HG03432 (cell line): ENCODE measurements around the gene MPV17.
"Not testable (repeated sequence)": the region's sequence is repeated elsewhere in the genome, so short reads cannot be mapped to it uniquely, and the experiment has no call there.

Experiments
- ATAC-seq: cut with Tn5 transposase; IDR thresholded peaks from one replicate; pipeline ENCODE4 v1.9.1; 2021; ENCODE audit warnings: mild to moderate bottlenecking, moderate library complexity; ENCODE audit not compliant: unreplicated experiment

The MPV17 gene

GRCh38 chr2:27270131-27270530 lies 52.8 kb downstream of the MPV17 start:
- ATAC-seq = no peak

DNA sequence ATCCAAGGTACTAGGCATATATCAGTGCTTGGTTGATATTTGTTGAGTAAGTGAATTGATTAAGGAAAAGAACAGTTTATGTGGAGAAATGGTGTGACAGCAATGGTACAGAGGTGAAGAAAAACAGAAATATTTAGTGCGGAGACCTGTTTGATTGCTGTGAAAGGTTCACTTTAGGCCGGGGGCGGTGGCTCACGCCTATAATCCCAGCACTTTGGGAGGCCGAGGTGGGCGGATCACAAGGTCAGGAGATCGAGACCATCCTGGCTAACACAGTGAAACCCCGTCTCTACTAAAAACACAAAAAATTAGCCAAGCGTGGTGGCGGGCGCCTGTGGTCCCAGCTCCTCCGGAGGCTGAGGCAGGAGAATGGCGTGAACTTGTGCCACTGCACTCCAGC lies 54.6 kb downstream of the MPV17 start:
- not testable (repeated sequence) for ATAC-seq

GRCh38 chr2:27265536-27265870 lies 57.4 kb downstream of the MPV17 start:
- no peak for ATAC-seq

- ATAC-seq = peak; percentile 35
Observed at GRCh38 chr2:27264753-27265535, 58.0 kb downstream of the MPV17 start.

GRCh38 chr2:27264253-27264752 lies 58.6 kb downstream of the MPV17 start:
- ATAC-seq = peak; percentile 26

DNA sequence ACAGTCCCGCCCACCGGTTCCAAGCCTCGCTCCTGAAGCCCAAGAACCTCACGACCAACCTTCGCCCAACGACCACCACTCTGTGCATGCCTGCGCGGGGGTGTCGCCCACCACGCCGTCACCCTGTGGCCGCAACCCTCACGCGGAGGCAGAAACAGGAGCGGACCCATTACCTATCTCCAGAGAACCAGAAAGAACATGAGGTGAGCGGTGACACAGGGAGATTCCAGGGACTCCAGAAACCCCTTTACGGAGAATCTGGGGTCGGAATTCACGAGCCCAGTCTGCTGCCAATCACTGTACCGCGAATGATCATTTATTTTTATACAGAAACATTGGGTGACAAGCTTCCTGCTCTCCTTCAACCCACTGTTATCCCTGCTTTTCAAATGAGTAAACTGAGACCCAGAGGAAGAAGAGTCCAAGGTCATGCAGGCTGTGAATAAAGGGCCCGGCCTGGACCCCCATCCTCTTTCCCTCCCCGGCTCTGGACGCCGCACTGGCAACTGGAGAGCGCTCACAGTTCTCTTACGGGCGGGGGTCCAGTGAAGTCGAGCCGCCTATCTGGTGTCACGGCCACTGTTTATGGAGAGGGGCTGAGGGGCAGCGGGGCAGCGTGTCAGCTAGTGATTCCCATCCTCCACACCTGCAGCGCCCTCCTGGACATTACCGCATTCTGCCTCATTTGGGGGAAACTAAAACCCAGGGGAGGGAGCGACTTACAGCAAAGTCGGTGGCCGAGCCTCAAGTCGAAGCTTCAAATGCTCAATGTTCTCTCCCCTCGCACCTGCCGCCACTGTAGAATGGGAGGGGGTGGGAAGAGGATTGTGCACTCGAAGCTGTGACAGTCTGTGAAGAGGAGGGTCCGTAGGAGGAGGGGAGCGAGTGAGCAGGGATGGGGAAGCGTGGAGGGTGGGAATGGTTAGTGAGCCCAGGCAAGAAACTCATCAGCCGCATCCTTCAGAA lies 59.3 kb downstream of the MPV17 start:
- no peak for ATAC-seq

GRCh38 chr2:27262379-27263286 lies 60.3 kb downstream of the MPV17 start, which contains the start of gene SLC30A3:
SLC30A3 (minus strand) TSS chr2:27263047; CDS start chr2:27262906, 141 bp downstream.
- no peak for ATAC-seq

DNA sequence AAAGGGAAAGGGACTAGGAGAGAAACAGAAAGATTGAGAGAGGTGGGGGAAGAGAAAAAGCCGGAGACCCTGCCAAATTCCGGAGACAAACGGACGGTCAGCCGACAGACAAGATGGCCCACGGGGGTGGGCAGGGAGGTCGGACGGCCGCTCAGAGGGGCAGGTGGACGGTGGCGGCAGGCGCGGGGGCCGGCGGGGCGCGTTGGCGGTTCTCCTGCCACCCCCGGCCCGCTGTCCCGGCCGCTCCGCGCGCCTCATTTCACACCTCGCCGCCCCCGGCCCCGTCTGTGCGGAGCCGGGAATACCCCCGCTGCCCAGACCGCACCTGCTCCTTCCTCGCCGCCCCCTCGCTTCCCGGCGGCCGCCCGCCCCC lies 61.0 kb downstream of the MPV17 start:
- ATAC-seq = no peak

DNA sequence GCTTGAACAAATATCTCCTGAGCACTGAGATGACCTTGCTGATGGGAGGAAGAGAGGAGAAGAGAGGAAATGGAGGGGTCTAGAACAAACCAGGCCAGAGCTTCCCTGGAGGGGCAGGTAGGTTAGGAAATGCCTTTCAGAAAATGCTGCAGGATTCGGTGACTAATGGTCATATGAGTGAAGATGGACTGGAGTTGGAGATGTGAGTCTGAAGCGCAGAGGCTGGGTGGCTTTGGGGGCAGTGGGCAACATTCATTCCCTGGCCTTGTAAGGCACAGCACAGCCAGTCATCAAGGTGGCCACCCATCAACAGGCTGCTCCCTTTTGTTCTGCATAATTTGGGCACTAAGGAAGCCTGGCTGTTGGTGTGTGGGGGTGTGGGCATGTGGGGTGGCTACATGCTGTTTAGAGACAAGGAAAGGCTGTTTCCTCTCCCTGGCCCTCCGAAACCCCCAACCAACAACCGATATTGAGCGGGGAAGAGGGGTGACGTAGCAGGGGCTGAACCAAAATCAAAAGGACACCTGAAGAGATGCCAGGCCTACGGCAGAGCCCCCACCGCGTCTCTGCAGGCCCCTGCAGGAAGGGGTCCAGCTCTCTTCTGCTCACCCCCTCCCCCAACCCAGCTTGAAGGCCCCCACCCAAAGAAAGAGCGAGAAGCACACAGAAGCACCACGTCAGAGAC lies 61.5 kb downstream of the MPV17 start:
- no peak for ATAC-seq
